ENCODE measurements around the gene ANKRD33. TPM values are rescaled to one million over a fixed set of nuclear protein-coding genes. Genes with fewer than 3 reads are reported as not detected.

ANKRD33 gene
- polyA plus RNA-seq, 4 donors: 0.04 TPM; not detected in 3

DNA sequence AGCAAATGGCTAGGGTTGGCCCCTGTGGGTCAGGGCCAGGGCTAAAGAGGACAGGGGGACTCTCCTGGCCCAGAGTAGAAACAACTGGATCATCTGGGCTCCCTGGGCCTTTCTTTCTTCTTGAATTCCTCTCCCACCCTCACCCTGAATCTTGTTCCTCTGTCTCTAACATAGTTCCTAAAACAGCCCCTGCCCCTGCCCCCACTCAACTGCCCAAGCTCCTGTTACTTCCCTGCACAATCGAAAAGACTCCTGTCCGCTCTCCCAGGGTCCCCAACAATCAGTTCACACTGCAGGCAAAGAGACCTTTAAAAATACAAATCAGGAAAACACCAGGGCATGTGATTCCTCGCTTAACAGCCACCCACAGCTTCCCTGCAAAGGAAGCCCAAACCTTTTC, 18.0 kb upstream of the ANKRD33 start:
- Histone ChIP-seq H3K36me3 (ENCODE audit: control insufficient read depth in 3 of 3, insufficient read depth in 2 of 3, low read depth in 1 of 3, low read length in 3 of 3) (no peaks in the 10 kb centered on the region), H3K4me1 (ENCODE audit: control insufficient read depth in 3 of 3, insufficient read depth in 2 of 3, low read depth in 1 of 3, low read length in 2 of 3) (peaks cover 0 to 23% (median 2%) of the 10 kb centered on the region in 3 donors), H3K4me3 (ENCODE audit: low read depth in 1 of 3, low read length in 3 of 3) (no peak overlapping the region), H3K27ac (ENCODE audit: low read depth in 1 of 3, low read length in 2 of 3) (no peak overlapping the region), H3K9me3 (ENCODE audit: control insufficient read depth in 2 of 2, insufficient read depth in 1 of 2, low read depth in 1 of 2, low read length in 1 of 2) (no peaks in the 10 kb centered on the region), H3K27me3 (ENCODE audit: control insufficient read depth in 3 of 3, insufficient read depth in 3 of 3, low read length in 3 of 3) (peaks cover 0 to 37% (median 13%) of the 10 kb centered on the region in 3 donors)
- FAIRE-seq (no peak), DNase-seq (no peak)
- WGBS, 3 donors: 54 to 72% (median 70%) methylated on average over 3 of the region's 3 CpGs

DNA sequence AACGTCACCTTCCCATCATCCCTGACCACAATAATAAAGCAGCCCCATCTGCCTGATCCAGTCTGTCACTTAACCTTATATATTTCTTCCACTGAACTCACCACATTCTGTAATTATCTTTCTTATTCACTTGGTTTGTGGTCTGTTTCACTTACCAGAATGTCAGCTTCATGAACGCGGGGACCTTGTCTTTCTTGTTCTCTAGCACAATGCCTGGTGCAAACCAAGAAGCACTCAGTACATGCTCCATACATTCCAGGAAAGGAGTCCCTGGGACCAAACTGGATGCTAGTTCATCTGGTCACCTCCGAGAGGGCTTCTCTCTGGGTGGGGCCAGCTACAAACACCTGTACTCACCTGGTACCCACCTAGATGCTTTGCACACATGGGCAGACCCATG, 17.4 kb upstream of the ANKRD33 start:
- no peak for FAIRE-seq
- DNase-seq: no peak
- WGBS, 3 donors: 49 to 59% (median 57%) methylated on average over 4 of the region's 4 CpGs
- Histone ChIP-seq H3K4me3 (ENCODE audit: low read depth in 1 of 3, low read length in 3 of 3) (no peak overlapping the region), H3K4me1 (ENCODE audit: control insufficient read depth in 3 of 3, insufficient read depth in 2 of 3, low read depth in 1 of 3, low read length in 2 of 3) (peaks cover 0 to 21% (median 2%) of the 10 kb centered on the region in 3 donors), H3K27me3 (ENCODE audit: control insufficient read depth in 3 of 3, insufficient read depth in 3 of 3, low read length in 3 of 3) (peaks cover 0 to 37% (median 11%) of the 10 kb centered on the region in 3 donors), H3K36me3 (ENCODE audit: control insufficient read depth in 3 of 3, insufficient read depth in 2 of 3, low read depth in 1 of 3, low read length in 3 of 3) (no peaks in the 10 kb centered on the region), H3K27ac (ENCODE audit: low read depth in 1 of 3, low read length in 2 of 3) (no peak overlapping the region), H3K9me3 (ENCODE audit: control insufficient read depth in 2 of 2, insufficient read depth in 1 of 2, low read depth in 1 of 2, low read length in 1 of 2) (no peaks in the 10 kb centered on the region)

DNA sequence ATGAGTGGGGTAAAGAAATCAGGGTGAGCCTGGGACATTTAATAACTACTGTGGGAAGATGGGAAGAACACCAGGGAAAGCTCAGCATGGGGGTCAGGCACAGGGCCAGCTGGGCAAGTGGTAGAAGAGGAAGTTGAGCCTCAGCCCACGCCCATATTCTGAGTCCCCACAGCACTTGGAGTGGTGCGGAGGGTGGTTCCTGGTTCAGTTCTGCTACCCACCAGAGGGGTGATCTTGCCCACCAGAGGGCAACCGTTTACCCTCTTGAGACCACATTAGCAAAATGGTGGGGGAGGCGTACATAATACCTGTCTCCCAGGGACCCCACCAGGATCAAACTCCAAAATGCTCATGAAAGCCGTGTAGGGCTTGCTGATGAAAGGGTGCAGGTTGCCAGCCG, 16.8 kb upstream of the ANKRD33 start:
- Histone ChIP-seq H3K27me3 (ENCODE audit: control insufficient read depth in 3 of 3, insufficient read depth in 3 of 3, low read length in 3 of 3) (peaks cover 0 to 37% (median 11%) of the 10 kb centered on the region in 3 donors), H3K4me3 (ENCODE audit: low read depth in 1 of 3, low read length in 3 of 3) (no peak overlapping the region), H3K36me3 (ENCODE audit: control insufficient read depth in 3 of 3, insufficient read depth in 2 of 3, low read depth in 1 of 3, low read length in 3 of 3) (no peaks in the 10 kb centered on the region), H3K4me1 (ENCODE audit: control insufficient read depth in 3 of 3, insufficient read depth in 2 of 3, low read depth in 1 of 3, low read length in 2 of 3) (peaks cover 0 to 16% (median 2%) of the 10 kb centered on the region in 3 donors), H3K27ac (ENCODE audit: low read depth in 1 of 3, low read length in 2 of 3) (no peak overlapping the region), H3K9me3 (ENCODE audit: control insufficient read depth in 2 of 2, insufficient read depth in 1 of 2, low read depth in 1 of 2, low read length in 1 of 2) (no peaks in the 10 kb centered on the region)
- 58 to 67% (median 67%) methylated on average over 6 of the region's 6 CpGs for WGBS, 3 donors
- DNase-seq (no peak), FAIRE-seq (no peak)

DNA sequence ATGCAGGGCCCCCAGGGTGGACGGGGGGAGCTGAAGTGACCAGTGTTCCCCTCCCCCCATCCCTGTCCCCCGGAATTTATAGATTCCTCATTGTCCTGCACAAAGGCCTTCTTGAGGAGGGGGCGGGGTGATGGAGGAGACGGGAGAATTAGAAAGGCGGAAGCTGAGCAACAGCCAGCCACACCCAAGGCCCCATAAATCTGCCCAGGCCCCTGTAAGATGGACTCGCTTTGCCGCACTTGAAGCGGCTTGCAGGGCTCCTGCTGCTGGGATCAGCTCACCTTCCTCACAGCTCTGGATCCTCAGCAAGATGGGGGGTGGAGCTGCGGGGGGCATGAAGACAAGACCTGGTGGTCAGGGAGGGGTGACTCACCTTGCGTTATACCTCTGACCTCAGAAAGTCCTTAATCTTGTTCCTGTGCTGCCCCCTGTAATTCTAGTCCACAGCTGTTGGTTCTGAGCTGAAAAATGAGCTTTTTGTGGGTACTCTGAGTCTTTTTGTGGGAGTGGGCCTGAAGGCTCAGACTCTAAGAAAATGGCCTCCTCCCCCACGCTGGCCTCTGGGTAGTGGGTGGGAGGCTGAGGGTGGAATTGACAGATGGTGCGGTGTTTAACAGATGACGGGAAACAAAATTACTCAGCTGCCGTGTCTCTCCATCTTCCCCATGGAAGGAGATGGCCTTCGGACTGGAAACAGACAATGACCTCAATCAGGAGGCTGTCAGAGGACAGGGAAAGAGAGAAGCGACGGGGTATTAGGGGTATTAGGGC, 15.8 kb upstream of the ANKRD33 start:
- Histone ChIP-seq H3K27ac (ENCODE audit: low read depth in 1 of 3, low read length in 2 of 3) (no peak overlapping the region), H3K36me3 (ENCODE audit: control insufficient read depth in 3 of 3, insufficient read depth in 2 of 3, low read depth in 1 of 3, low read length in 3 of 3) (no peaks in the 10 kb centered on the region), H3K4me3 (ENCODE audit: low read depth in 1 of 3, low read length in 3 of 3) (no peak overlapping the region), H3K9me3 (ENCODE audit: control insufficient read depth in 2 of 2, insufficient read depth in 1 of 2, low read depth in 1 of 2, low read length in 1 of 2) (no peaks in the 10 kb centered on the region), H3K27me3 (ENCODE audit: control insufficient read depth in 3 of 3, insufficient read depth in 3 of 3, low read length in 3 of 3) (peaks cover 0 to 37% (median 11%) of the 10 kb centered on the region in 3 donors), H3K4me1 (ENCODE audit: control insufficient read depth in 3 of 3, insufficient read depth in 2 of 3, low read depth in 1 of 3, low read length in 2 of 3) (peaks cover 0 to 13% (median 2%) of the 10 kb centered on the region in 3 donors)
- WGBS, 3 donors: 35 to 75% (median 53%) methylated on average over 17 of the region's 17 CpGs
- FAIRE-seq: no peak
- DNase-seq: no peak

DNA sequence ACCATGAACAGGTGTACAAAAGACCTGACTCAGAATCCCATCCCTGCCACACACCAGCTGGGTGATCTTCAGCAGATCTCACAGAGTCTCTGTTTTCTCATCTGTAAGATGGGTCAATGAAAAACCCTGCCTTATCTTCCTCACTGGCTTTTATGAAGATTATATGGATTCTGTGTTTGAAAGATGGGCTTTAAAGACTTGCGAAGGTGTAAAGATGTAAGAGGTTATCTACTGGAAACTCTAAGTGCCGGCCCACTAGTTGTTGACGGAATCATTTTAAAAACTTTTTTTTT, 15.3 kb upstream of the ANKRD33 start:
- FAIRE-seq: no peak
- no peak overlapping the region for H3K4me3 ChIP-seq (ENCODE audit: low read depth in 1 of 3, low read length in 3 of 3)
- H3K36me3 ChIP-seq (ENCODE audit: control insufficient read depth in 3 of 3, insufficient read depth in 2 of 3, low read depth in 1 of 3, low read length in 3 of 3): no peaks in the 10 kb centered on the region
- no peaks in the 10 kb centered on the region for H3K9me3 ChIP-seq (ENCODE audit: control insufficient read depth in 2 of 2, insufficient read depth in 1 of 2, low read depth in 1 of 2, low read length in 1 of 2)
- 88 to 93% (median 88%) methylated on average over 3 of the region's 3 CpGs for WGBS, 3 donors
- no peak for DNase-seq
- no peak overlapping the region for H3K27ac ChIP-seq (ENCODE audit: low read depth in 1 of 3, low read length in 2 of 3)
- H3K27me3 ChIP-seq (ENCODE audit: control insufficient read depth in 3 of 3, insufficient read depth in 3 of 3, low read length in 3 of 3): peaks cover 0 to 37% (median 11%) of the 10 kb centered on the region in 3 donors
- peaks cover 0 to 13% (median 2%) of the 10 kb centered on the region in 3 donors for H3K4me1 ChIP-seq (ENCODE audit: control insufficient read depth in 3 of 3, insufficient read depth in 2 of 3, low read depth in 1 of 3, low read length in 2 of 3)

DNA sequence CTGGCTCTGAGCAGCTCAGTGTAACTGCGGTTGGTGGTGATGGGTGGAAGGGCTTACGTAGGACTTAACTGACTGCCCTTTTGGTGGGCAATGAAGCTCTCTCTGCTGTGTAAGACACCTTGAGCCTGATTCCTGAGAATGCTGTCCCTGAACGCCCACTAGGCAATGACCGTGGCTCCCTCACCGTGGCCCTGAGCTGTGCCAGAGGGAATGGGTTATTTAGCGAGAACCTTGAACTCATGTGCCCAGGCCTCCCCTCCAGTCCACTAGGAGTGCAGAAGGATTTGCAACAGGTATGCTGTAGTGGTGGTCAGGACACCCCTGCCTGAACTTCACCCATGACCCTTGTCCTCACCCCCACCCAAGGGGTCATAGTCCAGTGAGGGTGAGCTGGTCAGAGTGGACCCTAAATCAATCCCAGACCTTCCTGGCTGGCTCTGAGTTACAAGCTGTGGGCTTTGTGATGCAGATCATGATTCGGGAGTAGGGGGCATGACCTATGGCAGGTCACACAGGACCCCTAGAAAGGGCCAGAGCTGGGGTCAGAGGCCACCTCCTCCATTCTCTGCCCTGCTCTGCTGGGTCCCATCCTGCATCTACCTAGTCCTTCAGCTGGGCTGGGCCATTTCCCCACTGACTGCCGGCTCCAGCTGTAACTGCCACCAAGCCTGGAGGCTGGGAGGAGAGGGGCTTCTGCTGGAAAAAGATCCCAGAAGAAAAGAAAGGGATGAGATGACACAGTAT, 14.5 kb upstream of the ANKRD33 start:
- DNase-seq (no peak), FAIRE-seq (no peak)
- 54 to 82% (median 64%) methylated on average over 8 of the region's 8 CpGs for WGBS, 3 donors
- H3K9me3 ChIP-seq (ENCODE audit: control insufficient read depth in 2 of 2, insufficient read depth in 1 of 2, low read depth in 1 of 2, low read length in 1 of 2): no peaks in the 10 kb centered on the region
- H3K36me3 ChIP-seq (ENCODE audit: control insufficient read depth in 3 of 3, insufficient read depth in 2 of 3, low read depth in 1 of 3, low read length in 3 of 3): no peaks in the 10 kb centered on the region
- H3K4me1 ChIP-seq (ENCODE audit: control insufficient read depth in 3 of 3, insufficient read depth in 2 of 3, low read depth in 1 of 3, low read length in 2 of 3): peaks cover 0 to 12% (median 2%) of the 10 kb centered on the region in 3 donors
- no peak overlapping the region for H3K4me3 ChIP-seq (ENCODE audit: low read depth in 1 of 3, low read length in 3 of 3)
- peaks cover 0 to 32% (median 8%) of the 10 kb centered on the region in 3 donors for H3K27me3 ChIP-seq (ENCODE audit: control insufficient read depth in 3 of 3, insufficient read depth in 3 of 3, low read length in 3 of 3)
- no peak overlapping the region for H3K27ac ChIP-seq (ENCODE audit: low read depth in 1 of 3, low read length in 2 of 3)

DNA sequence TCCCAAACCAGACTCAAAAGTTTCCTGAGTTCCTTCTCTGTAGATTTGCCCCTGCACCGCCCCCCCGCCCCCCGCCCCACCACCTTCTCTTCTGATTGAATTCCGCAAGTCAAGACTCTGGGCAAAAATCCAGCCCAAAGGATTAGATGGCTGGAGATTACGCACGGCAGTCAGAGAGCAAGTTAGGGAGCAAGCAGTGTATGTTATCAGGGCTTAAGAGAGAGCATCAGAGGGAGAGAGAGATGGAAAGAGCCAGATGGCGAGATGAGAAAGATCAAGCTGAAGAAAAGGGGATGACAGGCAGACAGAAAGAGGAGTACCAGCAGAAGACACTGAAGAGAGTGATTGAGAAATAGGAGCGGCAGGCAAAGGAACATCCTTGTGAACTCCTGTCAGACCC, 13.9 kb upstream of the ANKRD33 start:
- Histone ChIP-seq H3K4me1 (ENCODE audit: control insufficient read depth in 3 of 3, insufficient read depth in 2 of 3, low read depth in 1 of 3, low read length in 2 of 3) (peaks cover 0 to 6% (median 0%) of the 10 kb centered on the region in 3 donors), H3K4me3 (ENCODE audit: low read depth in 1 of 3, low read length in 3 of 3) (no peak overlapping the region), H3K27me3 (ENCODE audit: control insufficient read depth in 3 of 3, insufficient read depth in 3 of 3, low read length in 3 of 3) (peaks cover 0 to 27% (median 5%) of the 10 kb centered on the region in 3 donors), H3K27ac (ENCODE audit: low read depth in 1 of 3, low read length in 2 of 3) (no peak overlapping the region), H3K36me3 (ENCODE audit: control insufficient read depth in 3 of 3, insufficient read depth in 2 of 3, low read depth in 1 of 3, low read length in 3 of 3) (no peaks in the 10 kb centered on the region), H3K9me3 (ENCODE audit: control insufficient read depth in 2 of 2, insufficient read depth in 1 of 2, low read depth in 1 of 2, low read length in 1 of 2) (no peaks in the 10 kb centered on the region)
- no peak for DNase-seq
- 18 to 47% (median 47%) methylated on average over 8 of the region's 8 CpGs for WGBS, 3 donors
- no peak for FAIRE-seq

DNA sequence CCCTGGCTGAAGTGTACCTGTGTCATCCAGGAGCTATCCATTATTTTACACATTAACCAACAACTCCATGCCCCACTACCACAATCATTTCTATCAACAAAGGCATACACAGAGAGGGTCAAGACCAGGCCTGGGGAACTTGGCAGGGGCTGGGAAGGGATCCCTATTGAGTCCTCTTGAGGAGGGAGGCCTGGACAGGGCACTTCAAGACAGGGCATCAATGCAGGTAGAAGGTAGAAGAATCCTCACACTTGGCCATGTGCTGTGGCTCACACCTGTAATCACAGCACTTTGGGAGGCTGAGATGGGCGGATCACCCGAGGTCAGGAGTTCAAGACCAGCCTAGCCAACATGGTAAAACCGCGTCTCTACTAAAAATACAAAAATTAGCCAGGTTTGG, 13.4 kb upstream of the ANKRD33 start:
- no peak overlapping the region for H3K4me3 ChIP-seq (ENCODE audit: low read depth in 1 of 3, low read length in 3 of 3)
- 67 to 90% (median 73%) methylated on average over 4 of the region's 4 CpGs for WGBS, 3 donors
- H3K27me3 ChIP-seq (ENCODE audit: control insufficient read depth in 3 of 3, insufficient read depth in 3 of 3, low read length in 3 of 3): peaks cover 0 to 23% (median 5%) of the 10 kb centered on the region in 3 donors

More for the DNA sequence above, 13.4 kb upstream of the ANKRD33 start:
- no peak for DNase-seq
- Histone ChIP-seq H3K36me3 (ENCODE audit: control insufficient read depth in 3 of 3, insufficient read depth in 2 of 3, low read depth in 1 of 3, low read length in 3 of 3) (no peaks in the 10 kb centered on the region), H3K4me1 (ENCODE audit: control insufficient read depth in 3 of 3, insufficient read depth in 2 of 3, low read depth in 1 of 3, low read length in 2 of 3) (peaks cover 0 to 4% (median 0%) of the 10 kb centered on the region in 3 donors), H3K27ac (ENCODE audit: low read depth in 1 of 3, low read length in 2 of 3) (no peak overlapping the region), H3K9me3 (ENCODE audit: control insufficient read depth in 2 of 2, insufficient read depth in 1 of 2, low read depth in 1 of 2, low read length in 1 of 2) (no peaks in the 10 kb centered on the region)
- no peak for FAIRE-seq

Measured in small intestine (tissue), 7 donors.